HG03442 (cell line): ENCODE data around the gene NR5A2.
A peak's percentile ranks its signal among the peaks of the same experiment; 100 is the strongest.

ENCODE experiments used
- ATAC-seq: cut with Tn5 transposase; IDR thresholded peaks from one replicate; pipeline ENCODE4 v1.9.1; 2021; ENCODE audit warnings: mild to moderate bottlenecking, moderate library complexity; ENCODE audit not compliant: unreplicated experiment

The NR5A2 gene

GRCh38 chr1:200062143-200062542 is 34.6 kb downstream of the NR5A2 start:
- ATAC-seq: no peak

GRCh38 chr1:200072636-200073285 is 45.3 kb downstream of the NR5A2 start:
- peak; percentile 97 for ATAC-seq

- ATAC-seq: peak; percentile 18
These were observed 45.8 kb downstream of the NR5A2 start for GRCh38 chr1:200073286-200073637.

GRCh38 chr1:200075522-200075921 is 48.0 kb downstream of the NR5A2 start:
- ATAC-seq: no peak

- ATAC-seq: no peak
These were observed 48.5 kb downstream of the NR5A2 start for GRCh38 chr1:200075938-200076546.

GRCh38 chr1:200079232-200079940 is 51.9 kb downstream of the NR5A2 start:
- ATAC-seq: no peak

GRCh38 chr1:200081151-200081968 is 53.9 kb downstream of the NR5A2 start:
- ATAC-seq: no peak

GRCh38 chr1:200081969-200082245 is 54.4 kb downstream of the NR5A2 start:
- ATAC-seq: no peak

GRCh38 chr1:200082329-200082728 is 54.8 kb downstream of the NR5A2 start:
- no peak for ATAC-seq

GRCh38 chr1:200090252-200091159 is 63.0 kb downstream of the NR5A2 start:
- ATAC-seq: no peak

- no peak for ATAC-seq
These were observed 67.6 kb downstream of the NR5A2 start for GRCh38 chr1:200095057-200095577.

- no peak for ATAC-seq
These were observed 69.3 kb downstream of the NR5A2 start for GRCh38 chr1:200096774-200097173.

GRCh38 chr1:200099040-200099439 is 71.5 kb downstream of the NR5A2 start:
- ATAC-seq: no peak

GRCh38 chr1:200103966-200104583 is 76.6 kb downstream of the NR5A2 start:
- ATAC-seq: no peak

GRCh38 chr1:200107004-200107470 is 79.5 kb downstream of the NR5A2 start:
- no peak for ATAC-seq

- ATAC-seq: no peak
These were observed 81.1 kb downstream of the NR5A2 start for GRCh38 chr1:200108659-200109058.

- ATAC-seq: no peak
These were observed 84.8 kb downstream of the NR5A2 start for GRCh38 chr1:200112290-200112689.

- ATAC-seq: no peak
These were observed 88.0 kb downstream of the NR5A2 start for GRCh38 chr1:200115532-200115931.

GRCh38 chr1:200116324-200116723 is 88.8 kb downstream of the NR5A2 start:
- ATAC-seq: no peak
